Peyer's patch (tissue), 4 donors: ENCODE measurements around the gene THSD1.

Experiments used
- CTCF ChIP-seq, 6 experiments: fragments of 450-650 bp in 4 of 6; fragments of 200-600 bp in 2 of 6; sonication (generic) in 1 of 6; IDR thresholded peaks; one replicate each; pipeline ENCODE4 v1.5.1; 2017 to 2019; ENCODE audit warnings: antibody characterized with exemption in 6 of 6, mild to moderate bottlenecking in 3 of 6, moderate library complexity in 1 of 6
- POLR2A ChIP-seq, 2 donors: fragments of 450-650 bp; IDR thresholded peaks; one replicate each; pipeline ENCODE4 v1.5.1; 2017; ENCODE audit warnings: antibody characterized with exemption in 2 of 2, mild to moderate bottlenecking in 2 of 2, moderate library complexity in 2 of 2

DNA sequence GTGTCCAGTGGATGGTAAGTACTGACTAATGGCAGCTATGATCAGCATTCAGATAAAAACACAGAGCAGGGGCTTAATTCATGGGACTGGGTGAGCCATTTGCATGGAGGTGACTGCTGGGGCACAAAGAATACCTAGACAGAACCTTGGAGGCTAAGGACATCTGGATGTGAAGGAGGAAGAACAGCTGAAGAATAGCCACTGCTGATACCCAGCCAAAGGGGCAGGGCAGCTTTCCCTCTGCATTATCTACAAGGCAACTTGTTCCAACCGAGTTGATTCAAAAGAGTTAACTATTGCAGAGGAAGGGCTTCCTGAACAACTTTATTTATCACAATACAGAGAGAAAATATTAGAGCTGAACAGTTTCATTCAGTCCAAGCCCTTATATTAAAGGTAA lies 13.1 kb upstream of the THSD1 start:
- TF ChIP-seq CTCF (IDR thresholded peaks at IDR 0.05): no peak
- TF ChIP-seq POLR2A (IDR thresholded peaks at IDR 0.05): no peak
